Activated naive CD4-positive, alpha-beta T cell treated with anti-CD3 and anti-CD28 coated beads, Interleukin-2, amount 50 U/mL, for 16 hours (primary cell): ENCODE results near the gene PLOD2.

Experiments used
- DNase-seq: peaks from one replicate; pipeline ENCODE4 v3.0.0-alpha.2; 2020

Gene PLOD2

GRCh38 chr3:146092230-146092629 lies 68.8 kb downstream of the PLOD2 start:
- DNase-seq: no peak

- DNase-seq: no peak
Observed at GRCh38 chr3:146091397-146091796, 69.6 kb downstream of the PLOD2 start.

DNA sequence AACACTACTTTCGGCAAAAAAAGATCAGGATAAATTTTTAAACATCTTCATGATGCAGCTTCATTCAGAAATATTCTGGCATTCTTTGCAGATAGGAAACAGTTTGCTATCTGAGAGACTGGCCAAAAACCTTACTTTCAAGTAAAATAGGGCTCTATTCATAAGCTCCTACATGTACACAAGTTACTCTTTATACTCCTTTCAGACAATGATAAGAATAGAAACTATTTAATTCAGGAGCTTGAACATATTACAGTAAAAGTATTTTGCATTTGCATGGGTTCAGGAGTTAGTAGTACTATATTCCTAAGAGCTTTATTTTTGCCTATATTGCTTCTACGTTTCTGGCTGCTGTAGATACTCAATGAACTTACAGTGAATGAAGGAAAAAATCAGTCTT lies 70.5 kb downstream of the PLOD2 start:
- no peak for DNase-seq

- DNase-seq: no peak
Observed at GRCh38 chr3:146088840-146089239, 72.1 kb downstream of the PLOD2 start.

GRCh38 chr3:146087116-146087515 lies 73.9 kb downstream of the PLOD2 start:
- DNase-seq: no peak

GRCh38 chr3:146086211-146086610 lies 74.8 kb downstream of the PLOD2 start:
- no peak for DNase-seq

DNA sequence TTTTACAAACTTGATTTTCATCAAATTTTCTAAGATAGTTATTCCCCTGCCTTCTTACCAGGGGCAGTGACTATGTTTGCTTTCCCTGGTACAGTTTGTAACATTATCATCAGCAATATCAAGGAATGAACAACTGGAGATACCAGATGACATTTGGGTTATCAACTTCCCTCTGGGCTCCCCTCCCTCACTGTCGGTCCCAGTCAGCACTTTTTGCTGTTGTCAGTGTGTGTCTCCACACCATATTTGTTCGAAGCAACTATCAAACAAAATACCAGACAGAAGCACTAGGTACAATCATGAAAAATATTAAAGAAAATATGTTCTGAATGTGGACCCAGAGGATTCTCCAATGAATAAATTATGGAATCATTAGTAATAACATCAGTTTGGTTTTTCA lies 75.3 kb downstream of the PLOD2 start:
- DNase-seq: no peak

- DNase-seq: no peak
Observed at GRCh38 chr3:146080578-146080977, 80.4 kb downstream of the PLOD2 start.

DNA sequence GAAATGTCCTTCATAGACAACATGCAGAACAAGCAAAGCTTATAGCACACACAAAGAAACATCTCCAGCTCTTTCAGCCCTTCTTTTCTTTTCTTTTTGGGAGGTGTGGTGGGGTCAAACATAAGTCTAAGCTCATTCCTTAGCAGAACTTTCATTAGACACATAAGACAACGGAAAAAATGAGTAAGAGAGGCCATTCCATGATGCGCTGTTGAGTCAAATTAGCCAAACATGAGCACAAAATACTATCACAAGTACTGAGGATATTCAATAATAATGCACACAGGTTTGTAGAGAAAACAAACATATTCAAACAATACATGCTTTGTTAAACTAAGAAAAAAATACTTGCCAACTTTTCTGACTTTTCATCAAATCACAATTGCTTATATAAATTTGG lies 83.0 kb downstream of the PLOD2 start:
- no peak for DNase-seq

- no peak for DNase-seq
Observed at GRCh38 chr3:146077181-146077580, 83.8 kb downstream of the PLOD2 start.

- no peak for DNase-seq
Observed at GRCh38 chr3:146072824-146073223, 88.2 kb downstream of the PLOD2 start.

- DNase-seq: no peak
Observed at GRCh38 chr3:146072061-146072460, 88.9 kb downstream of the PLOD2 start.

- DNase-seq: no peak
Observed at GRCh38 chr3:146071632-146072031, 89.4 kb downstream of the PLOD2 start.

DNA sequence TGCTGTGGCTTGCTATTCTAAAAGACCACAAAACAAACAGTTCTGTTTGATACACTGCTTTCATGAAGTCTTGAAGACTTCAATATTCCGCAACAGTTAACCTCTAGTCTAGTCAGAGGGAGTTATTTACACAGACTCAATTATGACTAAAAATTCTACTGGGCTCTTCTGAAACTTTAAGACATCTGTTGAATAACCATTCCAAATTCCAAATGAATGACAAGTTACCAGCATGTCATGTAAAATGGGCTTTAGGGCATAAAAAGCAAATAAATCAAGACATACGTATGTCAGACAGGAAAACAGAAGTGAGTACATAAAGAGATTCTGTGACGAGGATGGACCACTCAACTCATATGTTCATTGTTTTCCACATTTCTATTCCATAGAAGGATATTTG lies 93.9 kb downstream of the PLOD2 start:
- no peak for DNase-seq

- DNase-seq: no peak
Observed at GRCh38 chr3:146065573-146066006, 95.4 kb downstream of the PLOD2 start.

GRCh38 chr3:146058241-146058640 lies 102.7 kb downstream of the PLOD2 start:
- no peak for DNase-seq

DNA sequence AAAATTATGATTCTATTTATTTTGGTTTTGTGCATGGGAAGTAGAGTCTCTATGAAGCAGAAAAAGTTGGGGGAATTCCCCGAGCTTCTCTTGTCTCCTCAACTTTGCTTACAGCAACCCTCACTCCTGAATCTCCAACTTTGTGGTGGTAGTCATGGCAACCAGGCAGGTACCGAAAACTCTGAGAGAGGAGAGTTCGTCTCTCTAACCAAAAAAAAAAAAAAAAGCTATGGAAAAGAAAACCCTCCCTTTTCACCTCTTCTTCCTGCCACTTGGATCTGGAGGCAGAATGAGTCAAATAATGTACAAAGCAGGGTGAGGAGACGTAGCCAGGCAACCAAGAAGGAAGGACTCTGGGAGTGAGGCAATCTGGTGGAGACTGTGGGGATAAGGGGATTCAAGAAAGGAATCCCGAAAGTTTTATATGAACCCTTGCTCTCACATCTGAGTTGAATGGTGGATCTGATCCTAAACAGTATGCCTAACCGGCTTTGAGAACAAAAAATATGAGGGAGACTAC lies 108.1 kb downstream of the PLOD2 start:
- no peak for DNase-seq

DNA sequence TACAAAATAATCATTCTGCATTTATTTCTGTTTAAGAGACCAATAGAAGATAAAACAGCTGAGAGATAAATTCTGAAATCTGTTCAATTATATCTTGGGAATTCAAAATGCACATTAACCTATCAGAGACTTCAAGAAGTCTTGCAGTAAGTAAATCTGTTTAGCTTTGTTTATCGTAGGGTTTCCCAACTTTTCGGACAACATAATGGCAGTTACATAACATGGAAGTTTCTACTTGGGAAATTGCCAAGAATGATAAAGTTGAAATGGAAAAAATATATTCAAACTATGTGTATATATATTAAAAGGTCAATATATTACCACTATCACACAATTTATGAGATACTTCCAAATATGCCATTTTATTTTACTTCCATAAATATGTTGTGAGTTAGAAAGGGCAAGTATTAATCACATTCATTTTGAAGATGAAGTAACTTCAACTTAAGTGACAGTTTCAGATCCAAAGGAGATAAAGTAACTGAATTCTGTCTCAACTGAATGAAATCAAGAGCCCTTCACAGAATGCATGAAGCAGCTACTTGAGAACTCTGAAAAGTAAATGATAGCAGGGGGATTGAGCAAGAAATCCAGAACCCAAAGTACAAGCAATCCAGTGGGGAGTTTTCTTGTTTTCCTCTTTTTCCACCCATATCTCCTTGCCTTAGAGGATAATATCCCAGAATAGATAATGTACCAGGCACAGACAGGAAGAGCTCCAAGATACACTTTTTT lies 108.8 kb downstream of the PLOD2 start:
- no peak for DNase-seq

DNA sequence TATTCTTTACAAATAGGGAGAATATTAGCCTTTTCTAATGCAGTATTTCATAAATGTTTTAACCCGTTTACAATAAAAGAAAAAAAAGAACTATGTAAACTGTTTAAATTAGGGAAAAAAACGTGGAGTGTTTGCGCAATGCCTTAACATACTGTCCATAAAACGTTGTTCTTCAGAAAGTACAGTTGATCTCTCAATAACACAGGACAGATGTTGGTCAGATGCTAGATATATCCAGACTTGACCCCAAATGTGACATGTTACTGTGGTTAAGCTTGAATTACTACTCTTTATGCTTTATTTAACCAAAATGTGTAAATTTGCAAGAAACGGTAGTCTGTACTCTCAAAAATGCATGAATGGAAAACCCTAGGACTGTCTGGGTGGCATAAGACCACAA lies 110.3 kb downstream of the PLOD2 start:
- DNase-seq: no peak

- no peak for DNase-seq
Observed at GRCh38 chr3:146047485-146047884, 113.5 kb downstream of the PLOD2 start.

- no peak for DNase-seq
Observed at GRCh38 chr3:146044046-146044445, 116.9 kb downstream of the PLOD2 start.

DNA sequence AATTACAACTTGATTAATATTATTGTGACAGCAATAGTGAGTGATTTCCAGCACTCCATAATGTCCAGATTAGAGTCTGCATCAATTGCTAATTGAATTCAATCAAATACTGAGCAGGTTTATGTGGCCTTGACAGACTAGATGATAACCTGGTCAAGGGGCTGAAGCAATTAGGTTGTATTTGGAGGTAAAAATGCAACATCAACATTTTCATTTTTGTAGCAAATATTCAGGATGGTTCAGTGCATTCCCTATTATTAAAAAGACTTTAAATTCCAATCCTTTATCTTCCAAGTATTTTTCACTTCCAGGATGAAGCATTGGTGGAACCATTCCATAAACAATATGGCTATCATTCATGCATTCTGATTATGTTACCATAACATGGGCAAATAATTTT lies 120.4 kb downstream of the PLOD2 start:
- no peak for DNase-seq

GRCh38 chr3:146037697-146038096 lies 123.3 kb downstream of the PLOD2 start:
- DNase-seq: no peak

DNA sequence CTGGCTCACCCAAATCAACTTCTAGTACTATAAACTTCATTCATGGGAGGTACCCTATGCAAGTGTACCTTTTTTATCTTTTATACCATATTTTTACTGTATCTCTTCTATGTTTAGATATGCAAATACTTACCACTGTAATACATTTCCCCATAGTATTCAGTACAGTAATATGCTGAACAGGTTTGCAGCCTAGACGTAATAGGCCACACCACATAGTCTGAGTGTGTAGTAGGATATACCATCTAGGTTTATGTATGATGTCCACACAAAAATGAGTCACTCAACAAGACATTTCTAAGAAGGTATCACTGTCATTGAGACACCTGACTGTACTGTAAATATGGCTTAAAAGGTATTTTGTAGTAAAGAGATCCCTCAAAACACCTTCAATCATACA lies 124.7 kb downstream of the PLOD2 start:
- no peak for DNase-seq

DNA sequence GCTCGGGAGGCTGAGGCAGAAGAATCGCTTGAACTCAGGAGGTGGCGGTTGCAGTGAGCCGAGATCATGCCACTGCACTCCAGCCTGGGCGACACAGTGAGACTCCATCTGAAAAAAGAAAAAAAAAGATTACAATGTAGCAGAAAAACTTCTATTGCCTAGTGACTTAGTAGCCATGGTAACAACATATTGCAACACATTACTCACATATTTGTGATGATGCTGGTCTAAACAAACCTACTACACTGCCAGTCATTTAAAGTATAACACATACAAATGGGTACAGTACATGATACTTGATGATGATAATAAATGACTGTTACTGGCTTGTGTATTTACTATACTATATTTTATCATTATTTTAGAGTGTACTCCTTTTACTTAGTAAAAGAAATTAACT lies 125.6 kb downstream of the PLOD2 start:
- DNase-seq: no peak
